Caki2 (cell line): Measurements from ENCODE around the gene RPUSD1. TPM values are rescaled to one million over a fixed set of nuclear protein-coding genes. Genes with fewer than 3 reads are reported as not detected.

ENCODE experiments used
- DNase-seq: peaks from one replicate; pipeline ENCODE4 v3.0.0-alpha.2; 2015; ENCODE audit warnings: low read depth
- in situ Hi-C: cut with HindIII; loops from 2 replicates; pipeline ENCODE4 v1.10.0; 2016; ENCODE audit warnings: low sequenced_read_pairs, low pct_unique_long_range_greater_than_20kb, mixed read lengths
- total RNA-seq: library from RNA; depleted of rRNA; stranded (reverse); fragments of >200 nt; shearing (Covaris generic); gene quantifications from 2 replicates; pipeline ENCODE4 v1.2.3, GENCODE V29; 2014; ENCODE audit warnings: low replicate concordance

RPUSD1 gene
- total RNA-seq, 1 experiment from 2014 or later = 50.0 TPM

- DNase-seq = no peak
- in situ Hi-C loops = no loop called here
These were observed 1.9 kb upstream of the RPUSD1 start for GRCh38 chr16:790086-790485.

GRCh38 chr16:789191-789850 lies 1.1 kb upstream of the RPUSD1 start:
- in situ Hi-C loops = no loop called here
- DNase-seq = no peak

GRCh38 chr16:788399-789126 lies 382 bp upstream of the RPUSD1 start, which contains the start of gene CHTF18:
Gene CHTF18 (plus strand): TSS chr16:788620. CDS start chr16:788685, 65 bp downstream.
- peak; percentile 80 for DNase-seq
- in situ Hi-C loops = no loop called here

GRCh38 chr16:787321-787966 lies 737 bp downstream of the RPUSD1 start:
- in situ Hi-C loops = no loop called here

GRCh38 chr16:785563-786535 lies 2.3 kb downstream of the RPUSD1 start:
- in situ Hi-C loops = no loop called here
- peak; percentile 53 for DNase-seq

More at GRCh38 chr16:787321-787966, 737 bp downstream of the RPUSD1 start:
- no peak for DNase-seq

- in situ Hi-C loops = no loop called here
- no peak for DNase-seq
These were observed 3.8 kb downstream of the RPUSD1 start for GRCh38 chr16:784431-784830.

- in situ Hi-C loops = no loop called here
- DNase-seq = no peak
These were observed 4.6 kb downstream of the RPUSD1 start for GRCh38 chr16:783404-784161.

GRCh38 chr16:782766-783403 lies 5.3 kb downstream of the RPUSD1 start:
- in situ Hi-C loops = no loop called here
- DNase-seq = no peak

GRCh38 chr16:782258-782657 lies 5.9 kb downstream of the RPUSD1 start:
- no peak for DNase-seq
- in situ Hi-C loops = no loop called here

- no peak for DNase-seq
- in situ Hi-C loops = no loop called here
These were observed 6.7 kb downstream of the RPUSD1 start for GRCh38 chr16:781346-782010.

- in situ Hi-C loops = no loop called here
- no peak for DNase-seq
These were observed 7.9 kb downstream of the RPUSD1 start for GRCh38 chr16:780296-780695.

GRCh38 chr16:779561-779960 lies 8.6 kb downstream of the RPUSD1 start:
- no peak for DNase-seq
- in situ Hi-C loops = no loop called here

- DNase-seq = no peak
- in situ Hi-C loops = no loop called here
These were observed 9.2 kb downstream of the RPUSD1 start for GRCh38 chr16:778909-779527.

GRCh38 chr16:778447-778846 lies 9.7 kb downstream of the RPUSD1 start:
- no peak for DNase-seq
- in situ Hi-C loops = no loop called here

GRCh38 chr16:777826-778225 lies 10.4 kb downstream of the RPUSD1 start:
- in situ Hi-C loops = no loop called here
- no peak for DNase-seq

- in situ Hi-C loops = no loop called here
These were observed 11.4 kb downstream of the RPUSD1 start for GRCh38 chr16:776824-777223.

More at GRCh38 chr16:776824-777223, 11.4 kb downstream of the RPUSD1 start:
- no peak for DNase-seq
